Measurements from ENCODE around the gene PFDN1. TPM values are rescaled to one million over a fixed set of nuclear protein-coding genes. Genes with fewer than 3 reads are reported as not detected.

Gene PFDN1
- polyA plus RNA-seq, 1 donor (not counting 4 experiments of a cell fraction or from before 2014, with no cell fraction given), result 79.0 TPM

DNA sequence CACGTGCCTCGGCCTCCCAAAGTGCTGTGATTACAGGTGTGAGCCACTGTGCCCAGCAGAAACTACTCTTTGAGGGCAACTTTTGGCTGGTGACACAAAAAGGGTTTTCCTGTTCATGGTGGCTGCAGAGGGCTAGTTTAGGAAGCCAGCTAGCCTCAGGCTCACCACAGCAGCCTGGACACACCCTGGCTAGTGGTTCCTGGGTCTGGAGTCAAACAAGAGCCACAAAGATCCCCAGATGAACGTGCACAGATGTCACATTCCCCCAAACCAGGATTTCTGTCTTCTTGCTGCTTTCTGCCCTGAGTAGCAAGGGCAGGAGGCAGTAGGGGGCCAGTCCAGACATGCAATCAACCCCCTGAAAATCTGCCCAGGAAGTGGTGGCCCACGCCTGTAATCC is 36.7 kb upstream of the PFDN1 start:
- no peak for FAIRE-seq
- Histone ChIP-seq H3K36me3 (ENCODE audit: control insufficient read depth in 2 of 2, extremely low read depth in 1 of 2, insufficient read depth in 2 of 2, low read length in 2 of 2) (peaks cover 38 to 65% of the 10 kb centered on the region in 2 experiments), H3K9me1 (ENCODE audit: control insufficient read depth, extremely low read depth, insufficient read depth, low read length) (peaks cover 17% of the 10 kb centered on the region)

DNA sequence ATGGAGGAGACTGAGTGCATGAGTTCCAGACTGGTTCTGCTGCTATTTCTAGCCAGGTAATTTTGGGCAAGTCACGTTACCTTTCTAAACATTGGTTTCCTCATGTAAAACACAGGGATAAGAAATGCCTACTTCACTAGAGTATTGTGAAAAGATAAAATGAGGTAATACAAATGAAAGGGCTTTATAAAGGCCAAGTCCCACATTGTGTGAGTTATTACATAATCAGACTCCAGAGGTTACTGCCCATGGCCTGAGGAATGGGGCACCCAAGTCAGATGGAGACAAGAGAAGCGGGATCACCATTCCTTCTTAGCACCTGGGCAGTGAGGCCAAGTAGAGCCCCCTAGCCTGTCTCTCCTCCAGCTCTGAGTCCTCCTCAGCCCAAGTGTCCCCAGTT is 36.0 kb upstream of the PFDN1 start:
- Histone ChIP-seq H3K79me2 (ENCODE audit: control insufficient read depth, insufficient read depth, low read length) (peaks cover 42% of the 10 kb centered on the region), H3K9me3 (ENCODE audit: control insufficient read depth, low read depth, low read length) (no peaks in the 10 kb centered on the region), H3K27ac (ENCODE audit: control insufficient read depth, insufficient read depth, low read length) (peak overlapping the region; percentile 47), H2AFZ (ENCODE audit: control insufficient read depth, low read length) (no peak overlapping the region), H3K9me1 (ENCODE audit: control insufficient read depth, extremely low read depth, insufficient read depth, low read length) (peaks cover 14% of the 10 kb centered on the region), H4K20me1 (ENCODE audit: control insufficient read depth, extremely low read depth, insufficient read depth, low read length) (peaks cover 15% of the 10 kb centered on the region), H3K36me3 (ENCODE audit: control insufficient read depth in 2 of 2, extremely low read depth in 1 of 2, insufficient read depth in 2 of 2, low read length in 2 of 2) (peaks cover 43 to 71% of the 10 kb centered on the region in 2 experiments), H3K4me1 (ENCODE audit: control insufficient read depth, extremely low read depth, insufficient read depth, low read length) (peaks cover 63% of the 10 kb centered on the region), H3K27me3 (ENCODE audit: control insufficient read depth, extremely low read depth, insufficient read depth, low read length) (no peaks in the 10 kb centered on the region), H3K4me2 (ENCODE audit: control insufficient read depth, extremely low read depth, insufficient read depth, low read depth, low read length) (peak overlapping the region; percentile 48), H3K4me3 (ENCODE audit: control insufficient read depth in 2 of 3, extremely low read depth in 1 of 3, insufficient read depth in 2 of 3, low read depth in 1 of 3, low read length in 3 of 3) (peak overlapping the region in 1 of 3 experiments; percentile 21), H3K9ac (ENCODE audit: control insufficient read depth, extremely low read depth, insufficient read depth, low read length) (no peak overlapping the region)
- dilution Hi-C loops (cut with MboI; ENCODE audit: extremely low pct_ligation_motif_present, low sequenced_read_pairs), result no loop called here
- no peak for DNase-seq (ENCODE audit: low read depth, low spot score)
- FAIRE-seq, result no peak
- TF ChIP-seq EZH2 (IDR thresholded peaks at IDR 0.05; ENCODE audit: low read length), result no peak
- TF ChIP-seq, protein P1, sequence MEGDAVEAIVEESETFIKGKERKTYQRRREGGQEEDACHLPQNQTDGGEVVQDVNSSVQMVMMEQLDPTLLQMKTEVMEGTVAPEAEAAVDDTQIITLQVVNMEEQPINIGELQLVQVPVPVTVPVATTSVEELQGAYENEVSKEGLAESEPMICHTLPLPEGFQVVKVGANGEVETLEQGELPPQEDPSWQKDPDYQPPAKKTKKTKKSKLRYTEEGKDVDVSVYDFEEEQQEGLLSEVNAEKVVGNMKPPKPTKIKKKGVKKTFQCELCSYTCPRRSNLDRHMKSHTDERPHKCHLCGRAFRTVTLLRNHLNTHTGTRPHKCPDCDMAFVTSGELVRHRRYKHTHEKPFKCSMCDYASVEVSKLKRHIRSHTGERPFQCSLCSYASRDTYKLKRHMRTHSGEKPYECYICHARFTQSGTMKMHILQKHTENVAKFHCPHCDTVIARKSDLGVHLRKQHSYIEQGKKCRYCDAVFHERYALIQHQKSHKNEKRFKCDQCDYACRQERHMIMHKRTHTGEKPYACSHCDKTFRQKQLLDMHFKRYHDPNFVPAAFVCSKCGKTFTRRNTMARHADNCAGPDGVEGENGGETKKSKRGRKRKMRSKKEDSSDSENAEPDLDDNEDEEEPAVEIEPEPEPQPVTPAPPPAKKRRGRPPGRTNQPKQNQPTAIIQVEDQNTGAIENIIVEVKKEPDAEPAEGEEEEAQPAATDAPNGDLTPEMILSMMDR (optimal IDR thresholded peaks at IDR 0.05 in 1 of 3, IDR thresholded peaks at IDR 0.05 in 1 of 3, conservative IDR thresholded peaks at IDR 0.05 in 1 of 3; ENCODE audit: extremely low read depth in 1 of 3, insufficient read depth in 2 of 3, low read length in 3 of 3), result no peak

More for the DNA sequence above, 36.7 kb upstream of the PFDN1 start:
- no peaks in the 10 kb centered on the region for H3K9me3 ChIP-seq (ENCODE audit: control insufficient read depth, low read depth, low read length)
- no peak for TF ChIP-seq EZH2 (IDR thresholded peaks at IDR 0.05; ENCODE audit: low read length)
- TF ChIP-seq, protein P1 (optimal IDR thresholded peaks at IDR 0.05 in 1 of 3, IDR thresholded peaks at IDR 0.05 in 1 of 3, conservative IDR thresholded peaks at IDR 0.05 in 1 of 3; ENCODE audit: extremely low read depth in 1 of 3, insufficient read depth in 2 of 3, low read length in 3 of 3), result no peak
- H2AFZ ChIP-seq (ENCODE audit: control insufficient read depth, low read length), result no peak overlapping the region
- H3K4me3 ChIP-seq (ENCODE audit: control insufficient read depth in 2 of 3, extremely low read depth in 1 of 3, insufficient read depth in 2 of 3, low read depth in 1 of 3, low read length in 3 of 3), result no peak overlapping the region
- H4K20me1 ChIP-seq (ENCODE audit: control insufficient read depth, extremely low read depth, insufficient read depth, low read length), result peaks cover 21% of the 10 kb centered on the region
- peaks cover 48% of the 10 kb centered on the region for H3K79me2 ChIP-seq (ENCODE audit: control insufficient read depth, insufficient read depth, low read length)
- H3K27me3 ChIP-seq (ENCODE audit: control insufficient read depth, extremely low read depth, insufficient read depth, low read length), result no peaks in the 10 kb centered on the region
- no peak overlapping the region for H3K9ac ChIP-seq (ENCODE audit: control insufficient read depth, extremely low read depth, insufficient read depth, low read length)
- H3K4me1 ChIP-seq (ENCODE audit: control insufficient read depth, extremely low read depth, insufficient read depth, low read length), result peaks cover 70% of the 10 kb centered on the region
- peak overlapping the region; percentile 15 for H3K27ac ChIP-seq (ENCODE audit: control insufficient read depth, insufficient read depth, low read length)
- dilution Hi-C loops (cut with MboI; ENCODE audit: extremely low pct_ligation_motif_present, low sequenced_read_pairs), result no loop called here
- H3K4me2 ChIP-seq (ENCODE audit: control insufficient read depth, extremely low read depth, insufficient read depth, low read depth, low read length), result peak overlapping the region; percentile 6
- DNase-seq (ENCODE audit: low read depth, low spot score), result no peak

All from keratinocyte (primary cell).